Measurements from ENCODE around the gene PRR29.
"Not testable (repeated sequence)": the region's sequence is repeated elsewhere in the genome, so short reads cannot be mapped to it uniquely, and the experiment has no call there.

The PRR29 gene

DNA sequence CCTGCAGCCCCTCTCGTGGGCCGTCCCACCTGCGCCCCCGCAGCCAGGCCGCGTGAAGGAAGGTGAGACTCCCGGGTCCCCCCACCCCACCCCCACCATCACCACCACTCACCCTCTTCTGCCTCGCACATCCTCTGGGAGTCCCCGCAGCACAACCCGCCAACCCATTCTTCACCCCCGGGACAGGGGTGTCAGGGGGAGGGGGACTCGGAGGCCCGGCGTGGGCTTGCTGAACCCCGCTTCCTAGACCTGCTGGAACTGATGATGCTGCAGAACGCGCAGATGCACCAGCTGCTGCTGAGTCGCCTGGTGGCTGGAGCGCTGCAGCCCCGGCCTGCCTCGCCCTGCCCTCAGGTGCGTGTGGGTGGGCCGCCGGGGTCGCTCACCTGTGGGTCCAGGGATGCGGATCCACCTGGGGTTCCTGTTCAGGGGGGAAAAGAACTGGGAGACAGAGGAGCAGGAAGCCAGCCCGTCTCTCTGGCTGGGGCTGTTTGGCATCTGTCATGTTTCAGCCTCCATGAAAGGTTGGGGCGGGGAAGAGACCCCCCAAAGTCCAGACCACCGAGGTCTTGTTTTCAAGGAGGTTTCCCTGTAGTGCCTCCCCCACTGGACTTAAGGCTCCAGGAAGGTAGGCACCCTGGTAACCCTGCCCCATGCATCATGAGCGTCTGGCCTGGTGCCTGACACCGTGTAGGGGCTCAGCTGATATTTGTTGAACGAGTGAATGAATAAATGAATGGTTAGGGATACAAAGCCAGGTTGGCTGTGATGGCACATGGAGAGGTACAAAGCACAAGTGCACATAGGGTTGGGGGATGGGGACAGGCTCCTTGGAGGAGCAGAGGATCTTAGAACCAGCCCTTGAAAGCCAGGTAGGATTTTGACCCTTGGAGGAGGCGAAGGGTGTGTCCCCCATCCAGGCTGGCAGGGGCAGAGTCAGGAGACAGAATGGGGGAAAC lies 849 bp downstream of the PRR29 start:
- peaks cover 11% of the 10 kb centered on the region for H3K27me3 Mint-ChIP-seq (ENCODE audit: low read depth)

DNA sequence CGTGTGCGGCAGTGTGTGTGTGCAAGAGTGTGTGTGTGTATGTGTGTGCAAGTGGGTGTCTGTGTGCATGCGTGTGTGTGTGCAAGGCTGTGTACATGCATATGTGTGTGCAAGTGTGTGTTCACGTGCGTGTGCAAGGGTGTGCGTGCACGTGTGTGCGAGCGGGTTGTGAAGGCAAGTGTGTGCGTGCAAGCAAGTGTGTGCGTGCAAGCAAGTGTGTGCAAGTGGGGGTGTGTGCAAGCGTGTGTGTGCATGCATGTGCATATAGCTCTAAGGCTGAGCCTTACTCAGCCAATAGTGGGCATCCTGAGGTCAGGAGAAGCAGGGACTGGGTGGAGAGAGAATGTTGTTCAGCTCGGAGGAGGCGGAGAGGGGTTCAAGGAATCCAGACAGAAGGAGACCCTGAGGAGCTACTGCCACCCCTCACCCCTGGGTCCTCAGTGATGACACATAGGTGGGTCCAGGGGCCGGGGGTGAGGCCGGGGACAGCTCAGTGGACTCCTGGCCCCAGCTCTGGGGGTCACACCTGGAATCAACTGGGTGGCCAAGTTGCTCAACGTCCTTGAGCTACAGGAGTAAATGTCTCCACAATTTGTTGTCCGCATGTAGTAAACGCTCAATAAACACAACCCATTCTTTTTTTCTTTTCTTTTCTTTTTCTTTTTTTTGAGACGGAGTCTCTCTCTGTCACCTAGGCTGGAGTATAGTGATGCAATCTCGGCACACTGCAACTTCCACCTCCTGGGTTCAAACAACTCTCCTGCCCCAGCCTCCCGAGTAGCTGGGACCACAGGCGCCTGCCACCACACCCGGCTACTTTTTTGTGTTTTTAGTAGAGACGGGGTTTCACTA lies 1.8 kb downstream of the PRR29 start:
- Mint-ChIP-seq H3K36me3 (ENCODE audit: low read depth) (peaks cover 2% of the 10 kb centered on the region), H3K9me3 (no peaks in the 10 kb centered on the region), H3K4me3 (peak overlapping the region; percentile 28), H3K4me1 (ENCODE audit: low read depth) (peaks cover 25% of the 10 kb centered on the region), H3K27ac (no peak overlapping the region), H3K27me3 (ENCODE audit: low read depth) (peaks cover 11% of the 10 kb centered on the region)

More for the DNA sequence above, 849 bp downstream of the PRR29 start:
- H3K4me3 Mint-ChIP-seq: peak overlapping the region; percentile 80
- H3K27ac Mint-ChIP-seq: no peak overlapping the region
- H3K9me3 Mint-ChIP-seq: no peaks in the 10 kb centered on the region
- H3K36me3 Mint-ChIP-seq (ENCODE audit: low read depth): peaks cover 2% of the 10 kb centered on the region
- peaks cover 28% of the 10 kb centered on the region for H3K4me1 Mint-ChIP-seq (ENCODE audit: low read depth)

DNA sequence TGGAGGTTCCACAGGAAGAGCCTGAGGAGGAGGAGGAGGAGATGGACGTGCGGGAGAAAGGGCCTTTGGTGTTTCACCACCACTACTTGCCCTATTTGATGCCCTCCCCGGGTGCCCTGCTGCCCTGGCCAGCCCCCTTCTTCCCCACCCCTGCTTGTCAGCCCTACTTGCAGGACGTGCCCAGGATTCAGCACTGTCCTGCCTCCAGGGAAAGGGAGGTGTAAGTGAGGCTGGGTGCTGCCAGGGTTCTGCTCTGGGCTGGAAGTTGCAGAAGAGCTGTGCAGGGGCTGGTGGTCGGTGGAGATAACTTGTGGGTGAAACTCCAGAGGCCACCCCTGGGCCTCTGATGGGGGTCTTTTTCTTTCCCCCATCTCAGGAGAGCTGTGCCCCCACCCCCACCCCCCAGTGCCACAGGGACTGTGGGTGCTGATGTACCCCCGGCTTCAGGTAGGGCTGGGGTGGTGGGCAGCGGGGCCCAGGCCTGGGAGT lies 3.0 kb downstream of the PRR29 start:
- peaks cover 20% of the 10 kb centered on the region for H3K4me1 Mint-ChIP-seq (ENCODE audit: low read depth)
- H3K9me3 Mint-ChIP-seq: no peaks in the 10 kb centered on the region
- peaks cover 6% of the 10 kb centered on the region for H3K27me3 Mint-ChIP-seq (ENCODE audit: low read depth)
- H3K36me3 Mint-ChIP-seq (ENCODE audit: low read depth): peaks cover 8% of the 10 kb centered on the region
- H3K27ac Mint-ChIP-seq: no peak overlapping the region
- no peak overlapping the region for H3K4me3 Mint-ChIP-seq

DNA sequence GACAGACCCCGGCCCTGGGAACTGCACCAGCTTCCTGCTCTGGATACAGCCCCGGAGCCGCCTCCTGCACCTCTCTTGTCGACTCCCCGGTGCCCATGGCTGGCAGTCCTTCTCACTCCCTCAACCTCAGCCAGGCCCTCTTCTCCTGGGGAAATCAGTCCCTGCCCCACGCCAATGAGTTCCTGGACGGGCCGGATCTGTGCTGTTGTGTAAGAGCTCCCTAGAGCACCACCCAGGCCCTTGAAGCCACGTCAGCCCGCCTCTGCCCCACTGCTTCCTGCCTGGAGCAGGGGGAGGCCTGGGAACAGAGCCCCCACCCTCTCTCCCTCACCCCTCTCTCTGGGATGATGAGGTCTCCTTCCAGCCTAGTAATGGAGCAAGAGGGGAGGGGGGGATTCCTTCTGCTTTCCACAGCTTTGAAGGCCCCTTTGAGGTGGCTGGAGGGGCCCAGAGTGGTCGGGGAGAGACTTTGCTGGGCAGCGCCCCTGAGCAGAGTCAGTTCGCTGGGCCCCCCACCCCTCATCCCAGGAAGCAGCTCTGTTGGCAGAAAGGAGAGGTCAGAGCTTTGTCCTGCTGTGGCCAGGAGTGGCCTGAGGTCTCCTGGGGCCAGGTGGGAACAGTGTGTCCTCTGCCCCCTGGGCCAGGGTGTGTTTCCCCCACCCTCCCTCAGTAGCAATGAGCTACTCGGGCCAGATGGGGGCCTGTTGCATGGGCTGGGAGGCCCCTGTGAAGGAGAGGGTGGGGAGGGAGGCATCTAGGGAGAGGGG lies 3.8 kb downstream of the PRR29 start:
- peaks cover 2% of the 10 kb centered on the region for H3K27me3 Mint-ChIP-seq (ENCODE audit: low read depth)
- H3K4me1 Mint-ChIP-seq (ENCODE audit: low read depth): peaks cover 17% of the 10 kb centered on the region
- H3K36me3 Mint-ChIP-seq (ENCODE audit: low read depth): peaks cover 8% of the 10 kb centered on the region
- H3K27ac Mint-ChIP-seq: no peak overlapping the region
- H3K4me3 Mint-ChIP-seq: no peak overlapping the region
- no peaks in the 10 kb centered on the region for H3K9me3 Mint-ChIP-seq

DNA sequence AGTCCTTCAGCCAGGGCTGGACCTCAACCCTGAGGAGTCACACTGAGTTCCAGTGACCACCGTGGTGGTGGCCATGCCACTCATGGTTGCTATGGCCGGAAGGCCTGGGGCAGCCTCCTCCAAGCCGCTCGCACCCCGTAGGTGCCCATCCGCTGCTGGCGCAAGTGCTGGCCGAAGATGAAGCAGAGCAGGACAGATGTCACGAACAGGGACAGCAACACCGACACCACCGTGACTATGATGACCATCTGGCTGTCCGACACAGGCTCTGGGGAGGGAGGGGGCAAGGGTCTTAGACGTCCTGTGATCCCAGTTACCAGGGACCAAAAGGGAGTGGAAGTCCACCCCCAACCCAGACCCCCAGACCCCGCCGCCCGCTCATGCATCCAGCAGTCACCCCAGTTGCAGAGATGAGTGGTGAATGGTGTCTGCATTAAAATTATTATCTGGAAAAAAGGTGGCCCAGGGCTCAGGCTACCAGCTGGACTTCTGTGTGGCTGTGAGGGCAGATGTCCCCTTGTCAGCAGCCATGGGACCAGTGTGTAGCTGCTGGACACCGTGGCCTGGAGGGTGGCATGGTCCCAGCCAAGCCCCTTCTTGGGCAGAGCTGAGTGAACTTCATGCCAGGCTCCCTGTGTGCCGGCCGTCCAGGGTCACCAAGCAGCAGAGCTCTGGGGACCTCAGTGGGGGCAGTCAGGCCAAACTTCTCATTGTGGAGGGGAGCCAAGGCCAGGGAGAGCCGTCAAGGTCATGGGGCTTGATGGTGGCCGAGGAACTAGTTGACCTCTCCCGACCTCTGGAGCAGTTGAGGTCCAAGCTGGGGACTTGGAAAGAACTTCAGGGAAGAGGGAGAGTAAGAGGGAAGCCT lies 4.7 kb downstream of the PRR29 start:
- no peaks in the 10 kb centered on the region for H3K9me3 Mint-ChIP-seq
- H3K27me3 Mint-ChIP-seq (ENCODE audit: low read depth): no peaks in the 10 kb centered on the region
- no peak overlapping the region for H3K4me3 Mint-ChIP-seq
- peaks cover 9% of the 10 kb centered on the region for H3K4me1 Mint-ChIP-seq (ENCODE audit: low read depth)
- H3K27ac Mint-ChIP-seq: no peak overlapping the region
- H3K36me3 Mint-ChIP-seq (ENCODE audit: low read depth): peaks cover 9% of the 10 kb centered on the region

DNA sequence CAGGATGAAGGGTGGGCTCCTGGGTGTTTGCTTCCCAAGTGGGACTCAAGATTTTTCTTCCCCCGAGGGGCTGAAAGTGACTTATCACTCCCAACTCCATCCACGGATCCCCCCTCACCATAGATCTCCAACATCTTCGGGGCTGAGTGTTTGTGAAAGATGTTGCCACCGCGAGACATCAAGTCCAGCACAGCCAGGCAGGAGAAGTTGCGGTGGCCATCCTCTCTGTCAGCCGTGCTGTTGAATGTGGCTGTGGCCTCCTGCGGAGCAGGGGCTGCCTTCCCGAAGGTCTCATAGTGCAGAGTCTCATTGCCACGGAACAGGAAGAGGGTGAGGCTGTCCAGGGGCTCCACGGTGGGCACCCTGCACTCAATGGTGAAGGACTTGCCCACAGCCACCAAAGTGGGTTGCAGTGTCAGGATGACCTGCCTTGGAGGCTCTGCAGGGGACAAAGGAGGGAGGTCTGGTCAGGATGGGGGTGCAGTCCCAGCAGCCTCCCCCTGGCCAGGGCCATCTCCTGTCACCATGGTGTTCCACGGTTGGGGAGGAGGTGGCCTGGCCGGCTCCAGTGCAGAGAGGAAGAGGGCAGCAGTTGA lies 5.5 kb downstream of the PRR29 start:
- H3K27ac Mint-ChIP-seq: no peak overlapping the region
- H3K9me3 Mint-ChIP-seq: no peaks in the 10 kb centered on the region
- peaks cover 10% of the 10 kb centered on the region for H3K4me1 Mint-ChIP-seq (ENCODE audit: low read depth)
- H3K27me3 Mint-ChIP-seq (ENCODE audit: low read depth): no peaks in the 10 kb centered on the region
- peaks cover 10% of the 10 kb centered on the region for H3K36me3 Mint-ChIP-seq (ENCODE audit: low read depth)
- no peak overlapping the region for H3K4me3 Mint-ChIP-seq

DNA sequence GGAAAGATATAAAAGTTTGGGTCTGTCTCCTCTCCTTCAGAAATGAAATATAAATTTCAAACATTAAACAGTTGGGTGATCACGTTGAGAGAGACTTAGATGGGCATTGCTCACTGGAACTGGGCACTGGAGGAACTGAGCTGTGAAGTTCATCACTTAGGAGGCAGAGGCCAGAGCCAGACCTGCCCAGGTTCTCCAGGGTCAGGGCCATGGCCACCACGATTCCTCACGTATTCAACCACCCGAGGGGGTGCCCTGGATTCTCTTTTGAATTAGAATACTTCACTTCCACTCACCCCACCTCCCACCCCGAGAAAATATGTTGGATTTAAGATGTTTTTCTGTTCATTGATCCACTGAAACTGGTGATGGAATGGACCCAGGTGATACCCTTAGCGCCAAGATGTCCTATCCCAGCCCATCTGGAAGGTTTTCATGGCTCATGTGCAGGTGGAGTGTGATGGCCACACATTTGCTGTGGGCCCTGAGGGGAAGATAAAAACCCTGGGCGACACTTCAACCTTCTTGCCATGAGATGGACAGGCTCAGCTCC lies 6.1 kb downstream of the PRR29 start:
- H3K27ac Mint-ChIP-seq: no peak overlapping the region
- H3K36me3 Mint-ChIP-seq (ENCODE audit: low read depth): peaks cover 10% of the 10 kb centered on the region
- no peaks in the 10 kb centered on the region for H3K9me3 Mint-ChIP-seq
- H3K27me3 Mint-ChIP-seq (ENCODE audit: low read depth): no peaks in the 10 kb centered on the region
- no peak overlapping the region for H3K4me3 Mint-ChIP-seq
- H3K4me1 Mint-ChIP-seq (ENCODE audit: low read depth): peaks cover 8% of the 10 kb centered on the region

DNA sequence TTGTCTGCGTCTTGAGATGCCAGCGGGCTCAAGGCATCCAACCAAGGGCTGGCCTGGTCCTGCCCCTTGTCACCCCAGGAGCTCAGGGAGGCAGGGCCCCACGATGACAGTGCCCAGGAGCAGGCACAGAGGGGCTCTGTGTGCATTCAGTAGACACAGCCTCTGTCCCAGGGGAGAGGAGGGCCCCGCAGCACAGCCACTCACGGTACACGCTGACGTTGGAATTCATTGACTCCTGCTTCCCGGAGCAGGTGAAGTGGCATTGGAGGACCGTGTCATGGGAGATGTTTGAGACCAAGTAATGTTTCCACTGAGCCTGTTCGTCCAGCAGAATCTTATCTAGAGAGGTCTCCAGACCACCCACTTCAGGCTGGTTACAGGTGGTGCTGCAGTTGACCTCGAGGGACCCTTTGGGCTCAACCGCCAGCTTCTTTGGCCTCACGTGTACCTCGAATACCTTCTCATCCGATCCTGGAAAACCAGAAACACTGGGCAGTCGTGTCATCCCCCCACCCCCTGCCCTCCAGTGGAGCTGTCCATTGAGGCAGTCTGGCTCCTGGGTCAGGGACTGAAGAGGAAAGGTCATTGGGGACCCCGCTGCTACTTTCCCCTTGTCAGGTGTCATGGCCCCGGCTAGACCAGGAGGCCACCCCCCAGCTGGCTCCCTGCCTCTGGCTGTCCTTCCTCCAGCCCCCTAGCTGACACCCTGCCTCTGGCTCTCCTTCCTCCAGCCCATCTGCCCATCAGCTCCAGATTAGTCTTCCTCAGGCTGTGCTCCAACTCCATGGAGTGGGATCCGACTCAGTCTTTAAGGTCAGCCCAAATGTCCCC lies 7.0 kb downstream of the PRR29 start:
- H3K36me3 Mint-ChIP-seq (ENCODE audit: low read depth): peaks cover 15% of the 10 kb centered on the region
- H3K9me3 Mint-ChIP-seq: no peaks in the 10 kb centered on the region
- H3K4me3 Mint-ChIP-seq: no peak overlapping the region
- H3K27ac Mint-ChIP-seq: no peak overlapping the region
- peaks cover 7% of the 10 kb centered on the region for H3K4me1 Mint-ChIP-seq (ENCODE audit: low read depth)
- no peaks in the 10 kb centered on the region for H3K27me3 Mint-ChIP-seq (ENCODE audit: low read depth)

DNA sequence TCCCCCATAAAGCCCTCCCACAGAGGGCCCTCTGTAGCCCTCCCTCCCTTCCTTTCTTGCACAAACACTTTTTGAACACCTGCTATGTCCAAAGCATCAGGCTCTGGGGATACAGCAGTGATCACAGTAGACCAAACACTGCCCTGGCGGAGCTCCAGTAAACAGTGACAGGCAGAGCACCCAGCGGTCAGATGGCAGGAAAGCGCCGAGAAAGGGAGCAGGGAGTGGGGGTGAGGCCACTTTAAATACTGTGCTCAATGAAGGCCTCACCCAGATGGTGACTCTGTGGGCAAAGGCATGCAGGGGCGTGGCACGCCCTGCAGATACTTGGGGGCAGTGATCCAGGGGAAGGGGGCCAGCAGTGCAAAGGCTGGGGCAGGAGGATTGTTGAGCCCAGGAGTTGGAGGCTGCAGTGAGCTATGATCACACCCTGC lies 7.6 kb downstream of the PRR29 start:
- no peaks in the 10 kb centered on the region for H3K27me3 Mint-ChIP-seq (ENCODE audit: low read depth)
- H3K27ac Mint-ChIP-seq: no peak overlapping the region
- H3K4me1 Mint-ChIP-seq (ENCODE audit: low read depth): peaks cover 8% of the 10 kb centered on the region
- H3K9me3 Mint-ChIP-seq: no peaks in the 10 kb centered on the region
- H3K4me3 Mint-ChIP-seq: no peak overlapping the region
- H3K36me3 Mint-ChIP-seq (ENCODE audit: low read depth): peaks cover 17% of the 10 kb centered on the region

DNA sequence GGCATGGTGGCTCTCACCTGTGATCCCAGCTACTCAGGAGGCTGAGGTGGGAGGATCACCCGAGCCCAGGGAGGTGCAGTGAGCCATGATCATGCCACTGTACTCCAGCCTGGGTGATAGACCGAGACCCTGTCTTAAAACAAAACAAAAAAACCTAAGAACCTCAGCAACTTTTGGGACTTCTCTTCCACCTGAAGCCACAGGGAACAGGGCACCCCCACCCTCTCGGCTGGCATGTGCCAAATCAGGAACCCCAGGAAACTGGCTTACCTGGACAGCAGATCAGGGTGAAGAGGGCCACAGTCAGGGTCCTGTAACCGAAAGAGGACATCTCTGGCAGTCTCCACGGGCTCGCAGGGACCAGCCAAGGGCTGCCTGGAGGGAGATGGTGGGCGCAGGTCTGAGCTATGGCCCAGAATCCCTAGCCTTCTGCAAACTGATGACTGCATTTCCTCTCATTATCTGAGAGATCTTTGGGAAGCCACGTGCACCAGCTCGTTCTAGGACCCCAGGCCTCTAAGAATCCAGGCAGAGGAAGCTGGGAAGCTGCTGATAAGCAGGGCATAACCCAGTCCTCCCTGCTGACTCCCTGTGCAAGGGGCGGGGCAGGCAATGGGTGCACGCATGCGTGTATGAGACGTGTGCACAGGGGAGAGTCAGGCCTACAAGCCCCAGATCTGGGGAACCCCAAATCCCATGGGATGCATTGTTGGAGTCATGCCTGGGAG lies 8.4 kb downstream of the PRR29 start:
- Mint-ChIP-seq H3K27me3 (ENCODE audit: low read depth) (no peaks in the 10 kb centered on the region), H3K27ac (no peak overlapping the region), H3K4me3 (no peak overlapping the region), H3K4me1 (ENCODE audit: low read depth) (peaks cover 8% of the 10 kb centered on the region), H3K36me3 (ENCODE audit: low read depth) (peaks cover 21% of the 10 kb centered on the region), H3K9me3 (no peaks in the 10 kb centered on the region)

DNA sequence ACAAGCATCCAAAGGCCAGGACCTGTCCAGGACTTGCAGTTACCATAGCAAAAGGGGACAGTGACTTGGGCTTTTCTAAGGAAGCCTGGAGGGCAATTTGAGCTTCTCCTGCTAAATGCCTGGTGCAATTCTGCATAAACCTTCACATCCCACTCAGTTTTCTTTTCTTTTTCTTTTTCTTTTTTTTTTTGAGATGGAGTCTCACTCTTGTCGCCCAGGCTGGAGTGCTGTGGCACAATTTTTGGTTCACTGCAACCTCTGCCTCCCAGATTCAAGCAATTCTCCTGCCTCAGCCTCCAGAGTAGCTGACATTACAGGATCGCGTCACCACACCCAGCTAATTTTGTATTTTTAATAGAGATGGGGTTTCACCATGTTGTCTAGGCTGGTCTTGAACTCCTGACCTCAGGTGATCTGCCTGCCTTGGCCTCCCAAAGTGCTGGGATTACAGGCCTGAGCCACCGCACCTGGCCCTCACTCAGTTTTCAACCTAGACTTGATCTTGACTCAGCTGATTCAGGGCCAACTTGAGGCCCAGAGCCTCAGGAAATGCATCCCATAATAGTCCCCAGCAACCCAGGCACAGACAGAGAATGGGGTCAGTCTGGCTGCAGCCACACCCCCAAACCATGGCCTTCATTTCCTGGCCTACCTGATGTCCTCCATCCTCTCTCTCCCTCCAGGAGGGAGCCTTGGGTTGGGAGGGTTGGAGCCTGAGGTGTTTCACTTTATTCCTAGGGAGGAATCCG lies 9.1 kb downstream of the PRR29 start:
- H3K27ac Mint-ChIP-seq: not testable (repeated sequence)
- H3K4me1 Mint-ChIP-seq (ENCODE audit: low read depth): peaks cover 11% of the 10 kb centered on the region

More for the DNA sequence above, 9.1 kb downstream of the PRR29 start:
- not testable (repeated sequence) for H3K4me3 Mint-ChIP-seq; H3K27me3 Mint-ChIP-seq (ENCODE audit: low read depth); H3K9me3 Mint-ChIP-seq
- peaks cover 24% of the 10 kb centered on the region for H3K36me3 Mint-ChIP-seq (ENCODE audit: low read depth)

Data from T-helper 1 cell treated with Interleukin-12 subunit alpha and Interleukin-12 subunit beta and Interleukin-4 antibody, amounts not matched to agents 30 μg/mL and 1 μg/mL, for 36 hours (primary cell).